ENCODE results near the gene PLEK2.

DNA sequence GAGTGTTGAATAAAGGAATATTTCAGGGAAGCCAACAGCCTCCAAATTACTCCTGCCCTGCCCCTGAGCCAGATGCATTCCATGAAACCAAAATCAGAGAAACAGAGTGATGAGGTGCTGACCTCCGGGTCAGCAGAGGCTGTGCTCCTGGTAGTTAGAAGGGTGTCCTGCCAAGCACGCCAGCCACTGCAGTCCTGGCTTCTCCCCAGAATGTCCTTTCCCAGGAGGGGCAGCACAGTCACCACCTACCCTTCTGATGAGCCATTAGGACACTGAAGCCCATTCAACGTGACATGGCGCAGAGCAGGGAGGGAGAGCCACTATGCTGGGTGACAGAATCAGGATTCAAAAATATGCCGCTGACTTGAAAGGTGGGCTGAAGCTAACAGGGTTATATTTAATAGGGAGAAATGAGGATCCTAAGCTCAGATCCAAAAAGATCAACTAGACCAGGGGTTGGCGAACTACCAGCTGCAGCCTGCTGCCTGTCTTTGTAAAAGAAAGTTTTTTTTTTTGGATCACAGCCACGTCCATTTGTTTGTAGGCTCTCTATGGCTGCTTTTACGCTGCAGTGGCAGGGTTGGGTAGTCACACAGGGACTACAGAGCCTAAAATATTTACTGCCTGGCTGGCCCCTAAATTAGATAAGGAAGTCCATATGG, 34.5 kb upstream of the PLEK2 start:
- TF ChIP-seq, protein P1, sequence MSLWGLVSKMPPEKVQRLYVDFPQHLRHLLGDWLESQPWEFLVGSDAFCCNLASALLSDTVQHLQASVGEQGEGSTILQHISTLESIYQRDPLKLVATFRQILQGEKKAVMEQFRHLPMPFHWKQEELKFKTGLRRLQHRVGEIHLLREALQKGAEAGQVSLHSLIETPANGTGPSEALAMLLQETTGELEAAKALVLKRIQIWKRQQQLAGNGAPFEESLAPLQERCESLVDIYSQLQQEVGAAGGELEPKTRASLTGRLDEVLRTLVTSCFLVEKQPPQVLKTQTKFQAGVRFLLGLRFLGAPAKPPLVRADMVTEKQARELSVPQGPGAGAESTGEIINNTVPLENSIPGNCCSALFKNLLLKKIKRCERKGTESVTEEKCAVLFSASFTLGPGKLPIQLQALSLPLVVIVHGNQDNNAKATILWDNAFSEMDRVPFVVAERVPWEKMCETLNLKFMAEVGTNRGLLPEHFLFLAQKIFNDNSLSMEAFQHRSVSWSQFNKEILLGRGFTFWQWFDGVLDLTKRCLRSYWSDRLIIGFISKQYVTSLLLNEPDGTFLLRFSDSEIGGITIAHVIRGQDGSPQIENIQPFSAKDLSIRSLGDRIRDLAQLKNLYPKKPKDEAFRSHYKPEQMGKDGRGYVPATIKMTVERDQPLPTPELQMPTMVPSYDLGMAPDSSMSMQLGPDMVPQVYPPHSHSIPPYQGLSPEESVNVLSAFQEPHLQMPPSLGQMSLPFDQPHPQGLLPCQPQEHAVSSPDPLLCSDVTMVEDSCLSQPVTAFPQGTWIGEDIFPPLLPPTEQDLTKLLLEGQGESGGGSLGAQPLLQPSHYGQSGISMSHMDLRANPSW (CRISPR knock-in tag; IDR thresholded peaks at IDR 0.05; ENCODE audit: borderline replicate concordance): no peak
- no peak for TF ChIP-seq CREB1 (IDR thresholded peaks at IDR 0.05)
- TF ChIP-seq CREB1 (CRISPR knock-in tag; IDR thresholded peaks at IDR 0.05): no peak
- TF ChIP-seq SIN3A (IDR thresholded peaks at IDR 0.05; ENCODE audit: borderline replicate concordance, low read depth, low read length): no peak
- no peak for TF ChIP-seq HNRNPL (IDR thresholded peaks at IDR 0.05; ENCODE audit: low read depth, low read length)
